Measurements from ENCODE around the gene HNRNPH3.

The HNRNPH3 gene

GRCh38 chr10:68333440-68334431 is 1.9 kb downstream of the HNRNPH3 start:
- DNase-seq (ENCODE audit: insufficient read length) (no peak), FAIRE-seq (no peak)
- TF ChIP-seq POLR2AphosphoS5 (IDR thresholded peaks at IDR 0.05; ENCODE audit: low read depth, low read length): no peak
- no peak for TF ChIP-seq TAF1 (IDR thresholded peaks at IDR 0.05; ENCODE audit: borderline replicate concordance, low read depth, low read length)
- no peak for TF ChIP-seq POLR2A (IDR thresholded peaks at IDR 0.05; ENCODE audit: low read depth, low read length)

DNA sequence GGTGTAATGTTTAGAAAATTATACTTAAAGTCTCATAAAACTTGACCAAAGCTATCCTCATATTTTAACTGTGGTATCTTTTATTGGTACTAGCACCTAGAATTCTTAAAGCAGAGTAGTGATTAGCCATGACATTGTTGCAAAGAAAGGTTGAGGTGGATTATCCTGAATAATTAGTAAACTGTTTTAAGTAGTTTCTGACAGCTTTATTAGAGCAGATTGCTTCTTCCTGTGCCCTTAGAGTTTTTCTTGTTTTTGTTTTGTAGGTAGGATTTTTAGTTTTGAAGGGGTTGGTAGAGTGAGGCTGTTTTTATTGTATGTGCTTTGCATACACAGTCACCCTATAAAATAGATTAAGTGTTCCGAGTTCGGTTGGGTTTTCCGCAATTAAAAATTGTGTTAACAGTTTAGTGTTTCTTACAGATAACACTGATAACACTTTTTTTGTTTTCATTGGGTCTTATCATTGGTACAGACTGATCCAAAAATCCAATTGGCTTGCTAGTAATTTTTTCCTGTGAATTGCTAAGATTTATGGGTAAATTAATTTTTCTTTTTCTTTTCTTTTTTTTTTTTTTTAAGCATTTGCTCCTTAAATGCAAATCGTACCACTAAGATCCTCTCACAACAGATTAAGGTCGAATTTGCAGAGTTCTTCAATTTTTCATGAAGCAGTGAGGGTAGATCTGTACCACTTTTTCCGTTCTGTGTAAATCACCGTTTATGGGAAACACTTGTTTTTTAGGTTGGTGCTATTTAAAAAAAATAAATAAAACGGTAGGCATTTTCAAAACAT is 3.0 kb downstream of the HNRNPH3 start:
- DNase-seq (ENCODE audit: insufficient read length): no peak
- no peak for TF ChIP-seq POLR2A (IDR thresholded peaks at IDR 0.05; ENCODE audit: low read depth, low read length)
- TF ChIP-seq TAF1 (IDR thresholded peaks at IDR 0.05; ENCODE audit: borderline replicate concordance, low read depth, low read length): no peak
- no peak for TF ChIP-seq POLR2AphosphoS5 (IDR thresholded peaks at IDR 0.05; ENCODE audit: low read depth, low read length)
- no peak for FAIRE-seq

DNA sequence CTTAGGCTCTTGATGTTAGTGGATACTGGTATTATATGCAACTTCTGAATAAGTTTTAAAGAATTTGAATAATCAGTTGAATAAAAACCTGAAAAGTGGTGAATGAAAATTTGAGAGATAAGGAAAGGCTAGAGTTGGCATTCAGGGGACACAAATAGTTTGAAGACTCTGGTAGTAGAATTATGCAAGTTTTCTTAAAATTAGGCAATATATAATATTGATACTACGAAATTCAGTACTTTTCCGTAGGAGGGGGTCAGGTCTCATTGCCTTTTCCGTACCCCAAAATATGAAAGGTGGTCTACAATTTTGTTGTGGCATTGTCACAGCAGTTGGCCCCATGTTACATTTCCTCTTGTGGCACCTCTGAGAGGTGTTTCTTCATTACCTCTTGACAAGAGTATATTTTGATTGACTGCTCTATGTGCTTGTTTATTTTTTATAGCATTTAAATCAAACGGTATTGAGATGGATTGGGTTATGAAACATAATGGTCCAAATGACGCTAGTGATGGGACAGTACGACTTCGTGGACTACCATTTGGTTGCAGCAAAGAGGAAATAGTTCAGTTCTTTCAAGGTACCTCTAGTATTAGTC is 5.0 kb downstream of the HNRNPH3 start:
- no peak for TF ChIP-seq TAF1 (IDR thresholded peaks at IDR 0.05; ENCODE audit: borderline replicate concordance, low read depth, low read length)
- TF ChIP-seq POLR2A (IDR thresholded peaks at IDR 0.05; ENCODE audit: low read depth, low read length): no peak
- no peak for TF ChIP-seq POLR2AphosphoS5 (IDR thresholded peaks at IDR 0.05; ENCODE audit: low read depth, low read length)
- no peak for FAIRE-seq
- no peak for DNase-seq (ENCODE audit: insufficient read length)

- DNase-seq (ENCODE audit: insufficient read length): no peak
Observed at GRCh38 chr10:68340358-68341080, 8.7 kb downstream of the HNRNPH3 start.

GRCh38 chr10:68342909-68343516 is 11.1 kb downstream of the HNRNPH3 start:
- no peak for DNase-seq (ENCODE audit: insufficient read length)
- FAIRE-seq: no peak

More at GRCh38 chr10:68340358-68341080, 8.7 kb downstream of the HNRNPH3 start:
- no peak for FAIRE-seq
- TF ChIP-seq POLR2AphosphoS5 (IDR thresholded peaks at IDR 0.05; ENCODE audit: low read depth, low read length): no peak
- no peak for TF ChIP-seq TAF1 (IDR thresholded peaks at IDR 0.05; ENCODE audit: borderline replicate concordance, low read depth, low read length)
- TF ChIP-seq POLR2A (IDR thresholded peaks at IDR 0.05; ENCODE audit: low read depth, low read length): no peak

GRCh38 chr10:68345621-68346020 is 13.8 kb downstream of the HNRNPH3 start:
- no peak for FAIRE-seq
- TF ChIP-seq TAF1 (IDR thresholded peaks at IDR 0.05; ENCODE audit: borderline replicate concordance, low read depth, low read length) (no peak), POLR2AphosphoS5 (IDR thresholded peaks at IDR 0.05; ENCODE audit: low read depth, low read length) (no peak), POLR2A (IDR thresholded peaks at IDR 0.05; ENCODE audit: low read depth, low read length) (no peak)
- DNase-seq (ENCODE audit: insufficient read length): no peak

More at GRCh38 chr10:68342909-68343516, 11.1 kb downstream of the HNRNPH3 start:
- TF ChIP-seq POLR2AphosphoS5 (IDR thresholded peaks at IDR 0.05; ENCODE audit: low read depth, low read length) (no peak), POLR2A (IDR thresholded peaks at IDR 0.05; ENCODE audit: low read depth, low read length) (no peak), TAF1 (IDR thresholded peaks at IDR 0.05; ENCODE audit: borderline replicate concordance, low read depth, low read length) (no peak)

DNA sequence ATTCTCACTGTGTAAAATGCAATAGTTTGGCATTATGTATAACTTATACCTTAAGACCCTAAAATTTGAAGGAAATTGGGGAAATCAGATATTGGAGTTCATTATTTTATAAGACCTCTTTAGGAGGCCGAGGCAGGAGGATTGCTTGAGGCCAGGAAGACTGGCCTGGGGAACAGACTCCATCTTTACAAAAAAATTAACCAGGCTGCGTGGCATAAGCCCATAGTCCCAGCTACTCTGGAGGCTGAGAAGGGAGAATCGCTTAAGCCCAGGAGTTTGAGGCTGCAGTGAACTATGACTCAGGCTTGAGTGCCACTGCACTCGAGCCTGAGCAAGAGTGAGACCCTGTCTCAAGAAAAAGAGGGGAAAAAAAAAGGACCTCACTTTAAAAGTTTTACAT is 14.9 kb downstream of the HNRNPH3 start:
- DNase-seq (ENCODE audit: insufficient read length) (no peak), FAIRE-seq (no peak)
- TF ChIP-seq POLR2A (IDR thresholded peaks at IDR 0.05; ENCODE audit: low read depth, low read length) (no peak), POLR2AphosphoS5 (IDR thresholded peaks at IDR 0.05; ENCODE audit: low read depth, low read length) (no peak), TAF1 (IDR thresholded peaks at IDR 0.05; ENCODE audit: borderline replicate concordance, low read depth, low read length) (no peak)

- peak; percentile 19 for DNase-seq (ENCODE audit: insufficient read length)
- no peak for TF ChIP-seq POLR2AphosphoS5 (IDR thresholded peaks at IDR 0.05; ENCODE audit: low read depth, low read length)
- no peak for TF ChIP-seq POLR2A (IDR thresholded peaks at IDR 0.05; ENCODE audit: low read depth, low read length)
- no peak for TF ChIP-seq TAF1 (IDR thresholded peaks at IDR 0.05; ENCODE audit: borderline replicate concordance, low read depth, low read length)
- peak; percentile 42 for FAIRE-seq
Observed at GRCh38 chr10:68348265-68348741, 16.4 kb downstream of the HNRNPH3 start.

DNA sequence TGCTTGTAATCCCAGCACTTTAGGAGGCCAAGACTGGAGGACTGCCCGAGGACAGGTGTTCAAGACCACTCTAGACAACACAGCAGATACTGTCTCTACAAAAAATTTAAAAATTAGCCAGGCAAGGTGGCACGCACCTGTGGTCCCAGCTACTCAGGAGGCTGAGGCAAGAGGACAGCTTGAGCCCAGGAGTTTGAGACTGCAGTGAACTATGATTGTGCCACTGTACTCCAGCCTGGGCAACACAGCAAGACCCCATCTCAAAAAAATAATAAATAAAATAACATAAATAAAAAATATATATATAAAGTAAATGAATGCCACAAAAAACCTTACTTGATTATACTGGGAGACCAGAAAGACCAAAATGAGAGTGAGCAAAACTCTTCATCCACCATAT is 21.7 kb downstream of the HNRNPH3 start:
- no peak for FAIRE-seq
- TF ChIP-seq POLR2A (IDR thresholded peaks at IDR 0.05; ENCODE audit: low read depth, low read length) (no peak), POLR2AphosphoS5 (IDR thresholded peaks at IDR 0.05; ENCODE audit: low read depth, low read length) (no peak)
- DNase-seq (ENCODE audit: insufficient read length): no peak

- DNase-seq (ENCODE audit: insufficient read length) (no peak), FAIRE-seq (no peak)
- TF ChIP-seq POLR2A (IDR thresholded peaks at IDR 0.05; ENCODE audit: low read depth, low read length): no peak
- no peak for TF ChIP-seq TAF1 (IDR thresholded peaks at IDR 0.05; ENCODE audit: borderline replicate concordance, low read depth, low read length)
- TF ChIP-seq POLR2AphosphoS5 (IDR thresholded peaks at IDR 0.05; ENCODE audit: low read depth, low read length): no peak
Observed at GRCh38 chr10:68359189-68359588, 27.3 kb downstream of the HNRNPH3 start.
